ENCODE results near the gene BSPH1. TPM values are rescaled to one million over a fixed set of nuclear protein-coding genes. Genes with fewer than 3 reads are reported as not detected.

Gene BSPH1
- polyA plus RNA-seq, 1 donor: not detected

Other genes with a start within 250 kb of the BSPH1 start
- 583 TPM for gene NOP53, start 246.6 kb downstream of the BSPH1 start, polyA plus RNA-seq (ENCODE audit: insufficient read length)
- gene SELENOW, start 213.5 kb downstream of the BSPH1 start, polyA plus RNA-seq (ENCODE audit: insufficient read length): 941 TPM
- gene TPRX1, start 187.6 kb downstream of the BSPH1 start, polyA plus RNA-seq (ENCODE audit: insufficient read length): not detected
- gene CRX, start 170.2 kb downstream of the BSPH1 start, polyA plus RNA-seq (ENCODE audit: insufficient read length): not detected
- gene TPRX2, start 132.9 kb downstream of the BSPH1 start, polyA plus RNA-seq (ENCODE audit: insufficient read length): not detected
- not detected for gene SULT2A1, start 105.9 kb downstream of the BSPH1 start, polyA plus RNA-seq (ENCODE audit: insufficient read length)
- gene ELSPBP1, start 2.5 kb upstream of the BSPH1 start, polyA plus RNA-seq (ENCODE audit: insufficient read length): not detected
- gene CABP5, start 51.9 kb upstream of the BSPH1 start, polyA plus RNA-seq (ENCODE audit: insufficient read length): not detected
- gene PLA2G4C, start 118.6 kb upstream of the BSPH1 start, polyA plus RNA-seq (ENCODE audit: insufficient read length): 58.0 TPM
- 29.2 TPM for gene LIG1, start 178.2 kb upstream of the BSPH1 start, polyA plus RNA-seq (ENCODE audit: insufficient read length)
- gene ZSWIM9, start 178.5 kb upstream of the BSPH1 start, polyA plus RNA-seq (ENCODE audit: insufficient read length): 6.8 TPM